Raji (cell line): Measurements from ENCODE around the gene MARCHF9.

Source experiments
- POLR2A ChIP-seq: IDR thresholded peaks from 2 replicates; pipeline ENCODE4 v1.6.1; 2011; ENCODE audit warnings: low read depth, low read length, control low read depth; ENCODE audit not compliant: insufficient read depth

The MARCHF9 gene

GRCh38 chr12:57755454-57756372 lies 810 bp downstream of the MARCHF9 start:
- TF ChIP-seq POLR2A: peak; percentile 31; the same call in 1 of the 2 replicates

GRCh38 chr12:57756406-57757341 lies 1.8 kb downstream of the MARCHF9 start:
- 0 out of 2 replicates have a peak, but pooled peaks have one; percentile 18 for TF ChIP-seq POLR2A

- no peak for TF ChIP-seq POLR2A
Observed at GRCh38 chr12:57757771-57758170, 2.9 kb downstream of the MARCHF9 start.

- no peak for TF ChIP-seq POLR2A
Observed at GRCh38 chr12:57758552-57759359, 3.9 kb downstream of the MARCHF9 start.

- TF ChIP-seq POLR2A: no peak
Observed at GRCh38 chr12:57759360-57759980, 4.6 kb downstream of the MARCHF9 start.

GRCh38 chr12:57760347-57760982 lies 5.6 kb downstream of the MARCHF9 start:
- TF ChIP-seq POLR2A: no peak

- no peak for TF ChIP-seq POLR2A
Observed at GRCh38 chr12:57761391-57761998, 6.6 kb downstream of the MARCHF9 start.

GRCh38 chr12:57762463-57762862 lies 7.6 kb downstream of the MARCHF9 start:
- no peak for TF ChIP-seq POLR2A

- no peak for TF ChIP-seq POLR2A
Observed at GRCh38 chr12:57763881-57764661, 9.2 kb downstream of the MARCHF9 start.

GRCh38 chr12:57764662-57765002 lies 9.7 kb downstream of the MARCHF9 start:
- TF ChIP-seq POLR2A: no peak

GRCh38 chr12:57765003-57765697 lies 10.2 kb downstream of the MARCHF9 start:
- TF ChIP-seq POLR2A: no peak

GRCh38 chr12:57765698-57766463 lies 11.0 kb downstream of the MARCHF9 start:
- no peak for TF ChIP-seq POLR2A
